Right lobe of liver (tissue), 6 donors: ENCODE data around the gene CFAP20DC. TPM values are rescaled to one million over a fixed set of nuclear protein-coding genes. Genes with fewer than 3 reads are reported as not detected.
"Not testable (repeated sequence)": the region's sequence is repeated elsewhere in the genome, so short reads cannot be mapped to it uniquely, and the experiment has no call there.

ENCODE experiments used
- ATAC-seq, 4 donors: fragments of 200-7000 bp; cut with Tn5 transposase; one replicate each; pipeline ENCODE4 v1.9.1; 2020; ENCODE audit warnings: mild to moderate bottlenecking in 4 of 4, moderate library complexity in 4 of 4
- DNase-seq, 3 donors: peaks; one replicate each; pipeline ENCODE4 v3.0.0-alpha.2; 2020
- H3K27ac ChIP-seq, 3 donors: fragments of 200-600 bp; one replicate each; pipeline ENCODE4 v1.8.0; 2022
- H3K27me3 ChIP-seq, 2 donors: fragments of 200-600 bp; one replicate each; pipeline ENCODE4 v1.8.0; 2022
- H3K36me3 ChIP-seq, 4 donors: fragments of 200-600 bp; sonication (generic) in 1 of 4; one replicate each; pipeline versions ENCODE4 v1.5.1 to v1.8.0; 2017 to 2022; ENCODE audit warnings: control low read depth in 1 of 4
- H3K4me1 ChIP-seq, 4 donors: fragments of 200-600 bp; sonication (generic) in 1 of 4; one replicate each; pipeline versions ENCODE4 v1.5.1 to v1.8.0; 2017 to 2022; ENCODE audit warnings: control low read depth in 1 of 4
- H3K4me3 ChIP-seq, 3 donors: fragments of 200-600 bp; one replicate each; pipeline ENCODE4 v1.8.0; 2022
- H3K9me3 ChIP-seq, 4 donors: fragments of 200-600 bp; sonication (generic) in 1 of 4; one replicate each; pipeline versions ENCODE4 v1.5.1 to v1.8.0; 2017 to 2022; ENCODE audit warnings: control low read depth in 1 of 4
- POLR2A ChIP-seq: fragments of 450-650 bp; IDR thresholded peaks from one replicate; pipeline ENCODE4 v1.6.1; 2017; ENCODE audit warnings: antibody characterized with exemption, mild to moderate bottlenecking
- WGBS: methylation state at CpG from one replicate; pipeline ENCODE4 v1.1.6; 2018; ENCODE audit warnings: low coverage, low lambda C conversion rate; ENCODE audit not compliant: insufficient coverage; ENCODE audit errors: missing lambda C conversion rate; 5-methylcytosine and 5-hydroxymethylcytosine counted together
- intact Hi-C, 2 donors: fragments of 100-400 bp; cut with DNase I; formaldehyde crosslinking; loops; one replicate each; pipeline versions ENCODE4 v1.11.2 to v1.14.1; 2022
- total RNA-seq, 6 experiments: library from RNA; depleted of rRNA in 2 of 6; stranded (reverse); fragments of >200 nt in 2 of 6; fragmentation: NEBNext Ultra II Directional in 3 of 6; extraction: Animal tissue kit (Norgen Biotek cat#: 25700) in 3 of 6; gene quantifications; one replicate each; pipeline versions ENCODE4 v1.1.0 to v1.2.4, GENCODE V29; 2016 to 2023
- TF ChIP-seq, protein P1 (sequence below), 4 donors: fragments of 200-600 bp in 3 of 4; fragments of 450-650 bp in 1 of 4; IDR thresholded peaks; one replicate each; pipeline versions ENCODE4 v1.5.1 to v1.8.0; 2016 to 2022; ENCODE audit warnings: antibody characterized with exemption in 4 of 4, mild to moderate bottlenecking in 2 of 4
- donor health status: DM: no; HTN: yes; CAD: no.
- donor health status: DM: no; HTN: no; CAD: no.
- donor health status: DM: no; HTN: no; CAD: no.
- donor health status: DM: no; HTN: yes; CAD: no.
- donor health status: DM: no; HTN: yes; CAD: no.

CFAP20DC gene
- total RNA-seq, 6 experiments from 2014 or later, result 0.67 to 2.7 (median 1.5) TPM

DNA sequence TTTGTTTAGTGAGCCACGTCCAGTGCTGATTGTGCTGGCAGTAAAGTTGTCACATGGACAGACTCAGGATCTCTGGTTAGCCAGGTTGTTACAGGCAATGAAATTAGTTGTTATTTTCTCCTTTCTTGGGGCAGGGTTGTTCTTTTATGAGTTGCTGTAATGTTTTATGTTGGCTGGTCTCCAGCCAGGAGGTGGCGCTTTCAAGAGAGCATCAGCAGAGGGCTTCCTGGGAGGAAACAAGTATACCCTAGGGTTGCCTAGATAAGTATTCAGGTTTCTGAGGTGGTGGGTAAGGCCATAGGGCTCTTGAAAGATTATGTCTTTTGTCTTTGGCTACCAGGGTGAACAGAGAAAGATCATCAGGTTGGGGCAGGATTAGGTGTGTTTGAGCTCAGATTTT, 14.5 kb upstream of the CFAP20DC start:
- ATAC-seq (no peak), DNase-seq (no peak)
- no peaks in the 10 kb centered on the region for H3K9me3 ChIP-seq
- intact Hi-C loops, result no loop called here
- WGBS, result 71% methylated on average over 1 of the region's 2 CpGs
- no peaks in the 10 kb centered on the region for H3K27me3 ChIP-seq
- no peak overlapping the region for H3K4me3 ChIP-seq
- no peaks in the 10 kb centered on the region for H3K36me3 ChIP-seq
- no peak overlapping the region for H3K27ac ChIP-seq
- no peaks in the 10 kb centered on the region for H3K4me1 ChIP-seq
- no peak for TF ChIP-seq POLR2A
- TF ChIP-seq, protein P1, sequence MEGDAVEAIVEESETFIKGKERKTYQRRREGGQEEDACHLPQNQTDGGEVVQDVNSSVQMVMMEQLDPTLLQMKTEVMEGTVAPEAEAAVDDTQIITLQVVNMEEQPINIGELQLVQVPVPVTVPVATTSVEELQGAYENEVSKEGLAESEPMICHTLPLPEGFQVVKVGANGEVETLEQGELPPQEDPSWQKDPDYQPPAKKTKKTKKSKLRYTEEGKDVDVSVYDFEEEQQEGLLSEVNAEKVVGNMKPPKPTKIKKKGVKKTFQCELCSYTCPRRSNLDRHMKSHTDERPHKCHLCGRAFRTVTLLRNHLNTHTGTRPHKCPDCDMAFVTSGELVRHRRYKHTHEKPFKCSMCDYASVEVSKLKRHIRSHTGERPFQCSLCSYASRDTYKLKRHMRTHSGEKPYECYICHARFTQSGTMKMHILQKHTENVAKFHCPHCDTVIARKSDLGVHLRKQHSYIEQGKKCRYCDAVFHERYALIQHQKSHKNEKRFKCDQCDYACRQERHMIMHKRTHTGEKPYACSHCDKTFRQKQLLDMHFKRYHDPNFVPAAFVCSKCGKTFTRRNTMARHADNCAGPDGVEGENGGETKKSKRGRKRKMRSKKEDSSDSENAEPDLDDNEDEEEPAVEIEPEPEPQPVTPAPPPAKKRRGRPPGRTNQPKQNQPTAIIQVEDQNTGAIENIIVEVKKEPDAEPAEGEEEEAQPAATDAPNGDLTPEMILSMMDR (IDR thresholded peaks at IDR 0.05), result no peak

DNA sequence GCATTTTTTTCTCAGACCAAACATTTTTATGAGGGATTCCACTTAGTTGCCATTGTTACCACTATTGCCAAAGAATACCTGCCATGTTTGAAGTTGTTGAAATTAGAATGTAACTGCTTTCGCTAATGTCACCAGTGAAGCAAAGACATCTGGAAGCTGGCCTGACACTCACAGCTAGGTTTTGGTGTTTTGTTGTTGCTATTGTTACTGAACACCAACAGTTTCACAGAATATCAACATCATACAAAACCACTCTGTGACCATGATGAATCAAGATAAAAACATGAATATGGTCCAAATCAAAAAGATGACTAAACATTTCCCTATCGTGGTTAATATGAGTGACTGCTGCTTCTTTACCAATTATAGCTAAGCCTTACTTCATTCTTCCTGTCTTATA, 6.9 kb upstream of the CFAP20DC start:
- Histone ChIP-seq H3K4me1 (peaks cover 0 to 3% (median 0%) of the 10 kb centered on the region in 4 donors), H3K27ac (no peak overlapping the region), H3K36me3 (no peaks in the 10 kb centered on the region), H3K9me3 (no peaks in the 10 kb centered on the region), H3K4me3 (no peak overlapping the region), H3K27me3 (no peaks in the 10 kb centered on the region)
- intact Hi-C loops, result loop anchor here (10.0 kb wide), 2 partner anchors 62 to 412 kb away; no protein-coding TSS in a partner anchor
- WGBS, result 60% methylated on average over 2 of the region's 2 CpGs
- TF ChIP-seq POLR2A, result no peak
- TF ChIP-seq, protein P1 (IDR thresholded peaks at IDR 0.05), result no peak
- DNase-seq, result no peak
- no peak for ATAC-seq

DNA sequence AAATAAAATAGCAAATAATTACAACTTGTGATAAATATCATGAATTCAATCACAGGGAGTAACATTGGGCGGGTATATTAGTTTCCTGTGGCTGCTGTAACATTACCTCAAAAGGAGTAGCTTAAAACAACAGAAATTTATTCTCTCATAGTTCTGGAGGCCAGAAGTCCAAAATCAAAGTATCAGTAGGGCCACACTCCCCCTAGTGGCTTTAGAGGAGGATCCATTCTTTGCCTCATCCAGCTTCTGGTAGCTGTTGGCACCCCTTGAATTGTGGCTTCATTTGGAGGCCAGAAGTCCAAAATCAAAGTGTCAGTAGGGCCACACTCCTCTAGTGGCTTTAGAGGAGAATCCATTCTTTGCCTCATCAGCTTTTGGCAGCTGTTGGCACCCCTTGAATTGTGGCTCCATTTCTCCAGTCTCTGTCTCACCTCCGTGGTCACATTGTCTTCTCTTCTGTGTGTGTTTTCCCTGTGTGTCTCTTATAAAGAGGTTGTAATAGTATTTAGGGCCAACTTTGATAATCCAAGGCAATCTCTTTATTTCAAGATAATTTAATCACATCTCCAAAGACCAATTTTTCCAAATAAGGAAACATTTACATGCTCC, 3.1 kb upstream of the CFAP20DC start:
- ATAC-seq (peak; percentile 72 to 78 (median 75)), DNase-seq (peak in 1 of 3 donors; percentile 62)

DNA sequence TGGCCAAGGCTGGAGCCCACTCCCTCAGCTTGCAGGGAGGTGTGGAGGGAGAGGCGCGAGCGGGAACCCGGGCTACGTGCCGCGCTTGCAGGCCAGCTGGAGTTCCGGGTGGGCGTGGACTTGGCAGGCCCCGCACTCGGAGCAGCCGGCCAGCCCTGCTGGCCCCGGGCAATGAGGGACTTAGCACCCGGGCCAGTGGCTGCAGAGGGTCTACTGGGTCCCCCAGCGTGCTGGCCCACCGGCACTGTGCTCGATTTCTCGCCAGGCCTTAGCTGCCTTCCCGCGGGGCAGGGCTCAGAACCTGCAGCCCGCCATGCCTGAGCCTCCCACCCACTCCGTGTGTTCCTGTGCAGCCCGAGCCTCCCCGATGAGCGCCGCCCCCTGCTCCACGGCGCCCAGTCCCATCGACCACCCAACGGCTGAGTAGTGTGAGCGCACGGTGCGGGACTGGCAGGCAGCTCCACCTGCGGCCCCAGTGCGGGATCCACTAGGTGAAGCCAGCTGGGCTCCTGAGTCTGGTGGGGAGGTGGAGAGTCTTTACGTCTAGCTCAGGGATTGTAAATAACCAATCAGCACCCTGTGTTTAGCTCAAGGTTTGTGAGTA, 1.1 kb upstream of the CFAP20DC start:
- peak in 1 of 3 donors; percentile 19 for DNase-seq
- H3K4me3 ChIP-seq, H3K27ac ChIP-seq, H3K27me3 ChIP-seq, H3K9me3 ChIP-seq, H3K36me3 ChIP-seq, H3K4me1 ChIP-seq, ATAC-seq: not testable (repeated sequence)
- intact Hi-C loops, result loop anchor here (5.0 to 10.0 kb wide), 3 partner anchors 54 to 406 kb away; no protein-coding TSS in a partner anchor
- no CpG with 5 or more reads among the region's 36 CpGs for WGBS

More for the DNA sequence above, 3.1 kb upstream of the CFAP20DC start:
- Histone ChIP-seq H3K27me3 (no peaks in the 10 kb centered on the region), H3K36me3 (no peaks in the 10 kb centered on the region), H3K4me1 (peaks cover 0 to 3% (median 0%) of the 10 kb centered on the region in 4 donors), H3K27ac (peak overlapping the region in 2 of 3 donors; percentile 21 to 30), H3K9me3 (no peaks in the 10 kb centered on the region), H3K4me3 (no peak overlapping the region)
- WGBS, result 47% methylated on average over 2 of the region's 2 CpGs
- TF ChIP-seq POLR2A, result no peak
- TF ChIP-seq, protein P1 (IDR thresholded peaks at IDR 0.05), result peak; percentile 73 to 87 (median 82)
- intact Hi-C loops, result loop anchor here (5.0 to 10.0 kb wide), 3 partner anchors 56 to 408 kb away; no protein-coding TSS in a partner anchor

DNA sequence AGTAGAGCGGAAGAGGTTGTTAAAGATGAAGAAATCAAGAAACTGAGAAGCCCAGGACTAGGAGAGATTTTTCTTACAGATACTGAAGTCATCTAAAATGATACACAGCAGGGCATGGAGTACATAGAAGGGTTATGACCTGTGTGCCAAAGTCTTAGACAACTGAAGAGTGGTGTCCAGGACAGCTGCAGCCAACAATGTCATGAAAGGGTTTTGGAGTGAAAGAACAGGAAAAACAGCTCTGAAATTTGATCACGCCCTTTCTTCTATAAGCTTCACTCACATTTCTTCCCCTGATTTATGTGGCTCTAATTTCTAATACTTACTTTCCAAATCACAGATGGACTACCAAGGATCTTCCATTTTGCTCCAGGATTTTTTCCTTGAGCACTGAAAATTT, 3.0 kb downstream of the CFAP20DC start:
- WGBS, result 100% methylated on average over 2 of the region's 2 CpGs
- Histone ChIP-seq H3K4me1 (no peaks in the 10 kb centered on the region), H3K4me3 (no peak overlapping the region), H3K36me3 (no peaks in the 10 kb centered on the region), H3K27ac (no peak overlapping the region), H3K9me3 (no peaks in the 10 kb centered on the region), H3K27me3 (no peaks in the 10 kb centered on the region)
- no peak for DNase-seq
- no peak for ATAC-seq
- TF ChIP-seq, protein P1 (IDR thresholded peaks at IDR 0.05), result no peak
- TF ChIP-seq POLR2A, result no peak
- intact Hi-C loops, result no loop called here
